ENCODE measurements around the gene KLHL6.
"Not testable (repeated sequence)": the region's sequence is repeated elsewhere in the genome, so short reads cannot be mapped to it uniquely, and the experiment has no call there.

KLHL6 gene

GRCh38 chr3:183579967-183580900, 24.7 kb upstream of the KLHL6 start:
- no peak for TF ChIP-seq CTCF (conservative IDR thresholded peaks at IDR 0.05; ENCODE audit: low read depth, low read length)
- no peak for DNase-seq (ENCODE audit: low read depth)
- H3K4me3 ChIP-seq (ENCODE audit: low read length): no peak overlapping the region

DNA sequence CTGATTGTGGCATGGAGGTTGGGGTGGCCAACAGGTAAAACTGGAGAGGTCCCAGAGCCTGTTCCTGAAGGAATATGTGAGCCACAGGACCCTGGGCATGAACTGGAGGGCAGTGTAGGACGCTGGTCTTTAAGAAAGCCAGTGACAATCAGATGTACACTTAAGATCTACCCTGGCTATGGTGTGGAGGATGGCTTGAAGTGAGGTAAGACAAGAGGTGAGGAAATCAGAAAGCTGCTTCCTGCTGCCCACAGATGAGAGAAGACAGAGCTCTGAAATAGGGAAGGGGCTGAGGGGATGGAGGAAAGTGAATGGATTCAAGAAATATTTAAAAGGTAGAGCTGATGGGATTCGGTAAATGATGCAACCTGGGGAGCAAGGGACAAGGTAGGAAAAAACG, 22.7 kb upstream of the KLHL6 start:
- no peak overlapping the region for H3K4me3 ChIP-seq (ENCODE audit: low read length)
- no peak for TF ChIP-seq CTCF (conservative IDR thresholded peaks at IDR 0.05; ENCODE audit: low read depth, low read length)
- DNase-seq (ENCODE audit: low read depth): no peak

- TF ChIP-seq CTCF (conservative IDR thresholded peaks at IDR 0.05; ENCODE audit: low read depth, low read length): no peak
- no peak for DNase-seq (ENCODE audit: low read depth)
- H3K4me3 ChIP-seq (ENCODE audit: low read length): no peak overlapping the region
These were observed 21.8 kb upstream of the KLHL6 start for GRCh38 chr3:183577346-183577745.

GRCh38 chr3:183576487-183577107, 21.1 kb upstream of the KLHL6 start:
- TF ChIP-seq CTCF (conservative IDR thresholded peaks at IDR 0.05; ENCODE audit: low read depth, low read length): no peak
- DNase-seq (ENCODE audit: low read depth): no peak
- H3K4me3 ChIP-seq (ENCODE audit: low read length): no peak overlapping the region

- TF ChIP-seq CTCF (conservative IDR thresholded peaks at IDR 0.05; ENCODE audit: low read depth, low read length): no peak
- DNase-seq (ENCODE audit: low read depth): no peak
- H3K4me3 ChIP-seq (ENCODE audit: low read length): no peak overlapping the region
These were observed 17.4 kb upstream of the KLHL6 start for GRCh38 chr3:183572935-183573334.

- DNase-seq (ENCODE audit: low read depth); H3K4me3 ChIP-seq (ENCODE audit: low read length): not testable (repeated sequence)
These were observed 14.7 kb upstream of the KLHL6 start for GRCh38 chr3:183570191-183570590.

DNA sequence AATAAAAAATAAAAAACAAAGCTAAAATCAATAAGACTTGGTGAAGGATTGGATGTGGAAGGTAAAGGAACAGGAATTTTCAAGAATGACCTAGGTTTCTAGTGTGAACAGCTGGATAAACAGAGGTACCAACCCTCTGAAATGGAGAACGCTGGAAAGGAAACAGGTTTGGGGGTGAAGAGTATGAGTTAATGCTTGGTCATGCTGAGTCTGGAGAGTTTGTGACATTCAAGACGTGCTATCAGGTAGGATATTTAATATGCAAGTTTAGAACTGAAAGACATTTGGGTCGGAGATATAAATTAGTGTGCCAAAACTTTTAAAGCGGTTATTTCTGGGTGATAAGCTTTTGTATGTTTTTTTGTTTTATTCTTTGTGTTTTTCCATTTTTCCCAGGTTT, 11.4 kb upstream of the KLHL6 start:
- TF ChIP-seq CTCF (conservative IDR thresholded peaks at IDR 0.05; ENCODE audit: low read depth, low read length): no peak
- DNase-seq (ENCODE audit: low read depth): no peak
- H3K4me3 ChIP-seq (ENCODE audit: low read length): no peak overlapping the region
